ENCODE results near the gene MBNL2. TPM values are rescaled to one million over a fixed set of nuclear protein-coding genes. Genes with fewer than 3 reads are reported as not detected.

MBNL2 gene
- total and polyA plus RNA-seq, 2 donors = 33.3 to 139 TPM

DNA sequence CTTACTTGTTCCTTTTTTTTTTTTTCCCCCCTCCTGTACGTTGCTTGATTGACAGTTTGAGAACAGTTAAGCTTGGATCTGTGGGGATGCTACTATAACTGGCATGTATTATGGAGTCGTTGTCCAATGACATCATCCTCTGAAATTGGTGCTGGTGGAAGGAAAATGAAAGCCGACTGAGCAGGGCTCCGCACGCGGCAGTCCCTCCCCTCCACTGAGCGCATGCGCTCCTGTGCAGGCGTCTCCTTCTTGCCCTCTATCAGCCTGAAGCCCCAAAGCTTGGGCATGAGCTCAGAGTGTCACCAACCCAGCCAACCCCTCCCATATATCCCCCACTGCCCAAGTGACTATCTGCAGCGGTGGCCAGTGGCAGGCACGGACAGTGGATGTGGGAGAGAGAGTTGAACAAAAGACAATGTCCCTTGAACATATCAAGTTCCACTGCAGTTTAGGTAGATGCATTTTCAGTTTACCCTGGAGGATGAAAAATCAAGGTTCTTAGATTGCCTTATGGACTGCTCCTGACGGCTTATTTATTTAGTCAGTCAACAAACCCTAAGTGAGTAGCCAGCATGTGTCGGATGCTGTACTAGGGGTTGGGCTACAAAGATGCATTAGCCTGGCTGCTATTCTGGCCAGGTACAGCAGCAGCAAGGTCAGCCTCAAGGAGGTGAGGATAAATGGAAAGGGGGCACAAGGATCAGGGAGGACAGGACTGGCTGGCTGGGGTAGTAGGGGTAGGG lies 20.8 kb downstream of the MBNL2 start:
- DNase-seq (ENCODE audit: extremely low spot score) = no peak
- Histone ChIP-seq H3K27ac (ENCODE audit: low read depth) (no peak overlapping the region), H3K4me3 (ENCODE audit: low read depth, low read length) (no peak overlapping the region), H3K36me3 (ENCODE audit: insufficient read depth) (no peaks in the 10 kb centered on the region), H3K4me1 (ENCODE audit: insufficient read depth) (no peaks in the 10 kb centered on the region)
- 73% methylated on average over 13 of the region's 13 CpGs for WGBS

DNA sequence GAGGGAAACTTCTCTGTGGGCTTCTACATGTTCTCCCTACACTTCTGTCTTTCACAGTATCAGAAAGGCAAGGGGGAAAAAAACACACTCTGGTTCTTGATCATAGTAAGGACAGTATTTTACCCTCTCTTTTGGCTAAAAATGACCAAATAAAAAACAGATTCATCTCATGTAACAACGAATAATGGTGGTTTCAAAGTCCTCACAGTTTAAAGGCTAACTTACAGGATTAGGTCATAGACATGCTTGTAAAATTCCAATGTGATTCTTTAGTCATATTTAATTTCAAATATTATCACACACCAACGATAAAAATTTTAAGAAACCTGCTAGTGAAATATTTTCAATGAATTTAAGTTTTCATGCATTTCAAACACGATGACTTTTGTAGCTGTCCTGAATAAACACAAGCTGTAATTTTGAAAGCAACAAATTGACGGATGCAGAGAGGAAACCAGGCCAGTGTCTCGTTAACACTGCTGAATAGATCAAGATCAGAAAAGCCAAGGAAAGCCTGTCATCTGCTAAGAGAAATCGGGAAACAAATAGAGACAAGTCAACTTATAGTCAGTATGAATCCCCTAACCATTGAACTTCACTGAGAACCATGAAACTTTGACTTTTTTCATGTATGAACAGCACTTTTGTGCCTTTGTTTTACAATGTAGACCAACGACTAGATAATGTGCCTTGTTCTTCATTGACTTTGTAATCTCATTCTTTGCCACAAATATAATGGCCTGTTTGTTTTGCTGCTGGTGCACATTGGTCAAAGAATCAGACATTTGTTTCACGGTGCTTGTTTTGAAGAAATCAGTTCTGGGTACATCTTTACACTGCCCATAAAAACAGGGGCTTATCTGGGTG lies 22.0 kb downstream of the MBNL2 start:
- DNase-seq (ENCODE audit: extremely low spot score) = no peak
- Histone ChIP-seq H3K4me1 (ENCODE audit: insufficient read depth) (no peaks in the 10 kb centered on the region), H3K36me3 (ENCODE audit: insufficient read depth) (no peaks in the 10 kb centered on the region), H3K4me3 (ENCODE audit: low read depth, low read length) (no peak overlapping the region), H3K27ac (ENCODE audit: low read depth) (no peak overlapping the region)
- 41% methylated on average over 8 of the region's 8 CpGs for WGBS

- H3K4me3 ChIP-seq (ENCODE audit: low read depth, low read length) = no peak overlapping the region
- DNase-seq (ENCODE audit: extremely low spot score) = no peak
- H3K4me1 ChIP-seq (ENCODE audit: insufficient read depth) = no peaks in the 10 kb centered on the region
- H3K36me3 ChIP-seq (ENCODE audit: insufficient read depth) = no peaks in the 10 kb centered on the region
- no peak overlapping the region for H3K27ac ChIP-seq (ENCODE audit: low read depth)
These were observed 22.9 kb downstream of the MBNL2 start for GRCh38 chr13:97245011-97245410.

GRCh38 chr13:97246596-97247158 lies 24.5 kb downstream of the MBNL2 start:
- 32% methylated on average over 7 of the region's 7 CpGs for WGBS
- H3K27ac ChIP-seq (ENCODE audit: low read depth) = peak overlapping the region; percentile 35
- H3K4me3 ChIP-seq (ENCODE audit: low read depth, low read length) = no peak overlapping the region
- no peaks in the 10 kb centered on the region for H3K36me3 ChIP-seq (ENCODE audit: insufficient read depth)
- peaks cover 3% of the 10 kb centered on the region for H3K4me1 ChIP-seq (ENCODE audit: insufficient read depth)
- no peak for DNase-seq (ENCODE audit: extremely low spot score)

DNA sequence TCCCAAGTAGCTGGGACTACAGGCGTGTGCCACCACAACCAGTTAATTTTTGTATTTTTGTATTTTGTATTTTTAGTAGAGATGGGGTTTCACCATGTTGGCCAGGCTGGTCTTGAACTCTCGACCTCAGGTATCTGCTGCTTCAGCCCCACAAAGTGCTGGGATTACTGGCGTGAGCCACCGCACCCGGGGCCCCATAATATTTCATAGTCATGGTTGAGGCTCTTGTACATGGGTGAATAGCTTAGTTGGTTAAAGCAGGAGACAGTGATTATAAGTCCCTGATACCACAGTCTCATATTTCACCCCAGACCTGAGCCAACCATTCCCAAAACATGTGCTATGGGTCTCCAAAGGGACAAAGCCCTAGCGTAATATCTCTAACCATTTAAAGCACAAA lies 26.1 kb downstream of the MBNL2 start:
- no peak overlapping the region for H3K4me3 ChIP-seq (ENCODE audit: low read depth, low read length)
- no peak for DNase-seq (ENCODE audit: extremely low spot score)
- 89% methylated on average over 6 of the region's 6 CpGs for WGBS
- no peaks in the 10 kb centered on the region for H3K36me3 ChIP-seq (ENCODE audit: insufficient read depth)
- H3K27ac ChIP-seq (ENCODE audit: low read depth) = no peak overlapping the region
- H3K4me1 ChIP-seq (ENCODE audit: insufficient read depth) = peaks cover 3% of the 10 kb centered on the region

GRCh38 chr13:97249093-97249795 lies 27.1 kb downstream of the MBNL2 start:
- no peaks in the 10 kb centered on the region for H3K36me3 ChIP-seq (ENCODE audit: insufficient read depth)
- peaks cover 3% of the 10 kb centered on the region for H3K4me1 ChIP-seq (ENCODE audit: insufficient read depth)
- DNase-seq (ENCODE audit: extremely low spot score) = no peak
- no peak overlapping the region for H3K27ac ChIP-seq (ENCODE audit: low read depth)
- whole genome bisulfite sequencing = 61% methylated on average over 5 of the region's 5 CpGs
- H3K4me3 ChIP-seq (ENCODE audit: low read depth, low read length) = no peak overlapping the region

GRCh38 chr13:97249796-97250495 lies 27.8 kb downstream of the MBNL2 start:
- no peak overlapping the region for H3K4me3 ChIP-seq (ENCODE audit: low read depth, low read length)
- no peak for DNase-seq (ENCODE audit: extremely low spot score)
- H3K4me1 ChIP-seq (ENCODE audit: insufficient read depth) = peaks cover 3% of the 10 kb centered on the region
- no peaks in the 10 kb centered on the region for H3K36me3 ChIP-seq (ENCODE audit: insufficient read depth)
- WGBS = 30% methylated on average over 3 of the region's 3 CpGs
- no peak overlapping the region for H3K27ac ChIP-seq (ENCODE audit: low read depth)

DNA sequence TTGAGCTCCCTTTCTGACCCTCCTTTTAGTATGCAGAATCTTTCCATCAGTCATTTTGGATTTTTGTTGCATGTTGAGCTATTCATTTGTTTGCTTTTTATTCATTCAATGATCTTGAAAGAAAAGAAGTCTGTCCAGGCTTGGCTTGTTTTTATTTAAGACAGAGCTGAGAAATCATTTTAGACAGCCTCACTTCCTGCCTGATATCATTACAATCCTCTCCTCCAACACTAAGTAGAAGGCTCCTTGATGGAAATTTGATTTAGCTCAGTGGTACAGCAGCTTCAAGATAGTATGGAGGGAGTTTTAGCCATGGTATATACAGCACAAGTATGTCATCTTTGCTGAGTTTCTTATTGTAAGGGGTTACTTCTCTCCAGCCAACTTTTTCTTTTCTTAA lies 28.4 kb downstream of the MBNL2 start:
- DNase-seq (ENCODE audit: extremely low spot score) = no peak
- Histone ChIP-seq H3K4me3 (ENCODE audit: low read depth, low read length) (no peak overlapping the region), H3K27ac (ENCODE audit: low read depth) (no peak overlapping the region), H3K4me1 (ENCODE audit: insufficient read depth) (peaks cover 7% of the 10 kb centered on the region), H3K36me3 (ENCODE audit: insufficient read depth) (no peaks in the 10 kb centered on the region)

GRCh38 chr13:97252735-97253134 lies 30.6 kb downstream of the MBNL2 start:
- no peak for DNase-seq (ENCODE audit: extremely low spot score)
- H3K4me3 ChIP-seq (ENCODE audit: low read depth, low read length) = no peak overlapping the region
- H3K36me3 ChIP-seq (ENCODE audit: insufficient read depth) = no peaks in the 10 kb centered on the region
- H3K4me1 ChIP-seq (ENCODE audit: insufficient read depth) = peaks cover 7% of the 10 kb centered on the region
- 94% methylated on average over 1 of the region's 1 CpG for WGBS
- H3K27ac ChIP-seq (ENCODE audit: low read depth) = no peak overlapping the region

DNA sequence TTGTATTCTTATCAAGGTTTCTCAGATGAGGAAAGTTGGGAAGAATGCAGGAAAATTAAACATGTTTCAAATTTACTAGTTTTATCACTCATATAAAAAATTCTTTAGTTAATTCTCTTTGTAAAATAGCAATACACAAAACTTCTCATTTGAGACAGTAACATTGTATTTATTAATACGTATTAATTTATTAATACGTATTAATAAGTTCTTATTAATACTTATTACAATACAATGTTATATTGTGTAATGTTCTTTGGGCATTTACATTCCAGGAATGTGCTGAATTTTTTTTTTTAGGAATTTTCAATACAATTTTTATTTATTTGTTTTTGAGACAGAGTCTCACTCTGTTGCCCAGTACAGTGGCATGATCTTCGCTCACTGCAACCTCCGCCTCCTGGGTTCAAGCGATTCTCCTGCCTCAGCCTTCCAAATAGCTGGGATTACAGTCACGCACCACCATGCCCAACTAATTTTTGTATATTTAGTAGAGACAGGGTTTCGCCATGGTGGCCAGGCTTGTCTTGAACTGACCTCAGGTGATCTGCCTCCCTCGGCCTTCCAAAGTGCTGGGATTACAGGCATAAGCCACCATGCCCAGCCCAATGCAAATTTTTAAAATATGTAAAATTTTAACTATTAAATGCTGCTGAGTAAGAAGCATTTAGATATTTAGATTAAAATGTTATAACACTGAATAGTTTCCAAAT lies 31.6 kb downstream of the MBNL2 start:
- 94% methylated on average over 8 of the region's 8 CpGs for WGBS
- no peaks in the 10 kb centered on the region for H3K36me3 ChIP-seq (ENCODE audit: insufficient read depth)
- H3K4me1 ChIP-seq (ENCODE audit: insufficient read depth) = peaks cover 7% of the 10 kb centered on the region
- no peak overlapping the region for H3K4me3 ChIP-seq (ENCODE audit: low read depth, low read length)
- H3K27ac ChIP-seq (ENCODE audit: low read depth) = no peak overlapping the region
- no peak for DNase-seq (ENCODE audit: extremely low spot score)

GRCh38 chr13:97254816-97255215 lies 32.7 kb downstream of the MBNL2 start:
- Histone ChIP-seq H3K27ac (ENCODE audit: low read depth) (no peak overlapping the region), H3K4me1 (ENCODE audit: insufficient read depth) (peaks cover 7% of the 10 kb centered on the region), H3K4me3 (ENCODE audit: low read depth, low read length) (no peak overlapping the region), H3K36me3 (ENCODE audit: insufficient read depth) (no peaks in the 10 kb centered on the region)
- DNase-seq (ENCODE audit: extremely low spot score) = no peak
- WGBS = 84% methylated on average over 2 of the region's 2 CpGs

DNA sequence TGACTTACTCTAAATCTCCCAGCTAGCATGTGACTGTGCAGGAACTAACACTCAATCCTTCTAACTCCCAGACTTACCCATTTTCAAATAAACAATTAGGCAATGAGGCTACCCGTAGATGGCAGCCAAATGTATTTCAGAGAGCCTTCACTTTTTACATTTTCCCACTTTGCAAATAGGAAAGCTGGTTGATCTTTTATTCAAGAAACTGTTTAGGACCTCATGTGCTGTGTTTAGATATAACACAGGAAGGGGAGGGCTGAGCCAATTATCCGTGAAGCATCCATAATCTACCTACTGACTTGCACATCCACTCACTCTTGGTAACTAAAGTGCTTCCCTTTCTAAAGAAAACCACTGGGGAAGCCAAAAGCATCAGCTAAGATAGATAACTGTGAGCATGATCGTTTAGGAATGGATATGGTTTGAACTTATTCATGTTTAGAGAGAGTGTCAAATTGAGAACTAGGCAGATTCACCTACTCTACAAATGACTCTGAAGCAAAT lies 33.4 kb downstream of the MBNL2 start:
- DNase-seq (ENCODE audit: extremely low spot score) = no peak
- Histone ChIP-seq H3K36me3 (ENCODE audit: insufficient read depth) (no peaks in the 10 kb centered on the region), H3K4me3 (ENCODE audit: low read depth, low read length) (no peak overlapping the region), H3K4me1 (ENCODE audit: insufficient read depth) (peaks cover 6% of the 10 kb centered on the region), H3K27ac (ENCODE audit: low read depth) (no peak overlapping the region)
- 51% methylated on average over 3 of the region's 3 CpGs for WGBS

Data from urinary bladder (tissue), 4 donors.